HUES64 (cell line): Measurements from ENCODE around the gene GSK3B. TPM values are rescaled to one million over a fixed set of nuclear protein-coding genes. Genes with fewer than 3 reads are reported as not detected.

Source experiments
- H3K27ac ChIP-seq: 2 replicates; pipeline ENCODE4 v1.7.0; 2013; ENCODE audit warnings: low read depth, low read length, inconsistent platforms
- H3K27me3 ChIP-seq: 2 replicates; pipeline ENCODE4 v1.6.1; 2013; ENCODE audit warnings: mild to moderate bottlenecking, low read length; ENCODE audit not compliant: insufficient read depth
- H3K36me3 ChIP-seq: 2 replicates; pipeline ENCODE4 v1.6.1; 2013; ENCODE audit warnings: mild to moderate bottlenecking, low read length; ENCODE audit not compliant: insufficient read depth
- H3K4me1 ChIP-seq: 2 replicates; pipeline ENCODE4 v1.6.1; 2013; ENCODE audit warnings: mild to moderate bottlenecking, low read length, moderate library complexity; ENCODE audit not compliant: insufficient read depth
- H3K4me3 ChIP-seq: 2 replicates; pipeline ENCODE4 v1.5.1; 2013; ENCODE audit warnings: mild to moderate bottlenecking, low read length, moderate library complexity
- H3K9ac ChIP-seq: 2 replicates; pipeline ENCODE4 v1.6.1; 2013; ENCODE audit warnings: mild to moderate bottlenecking, low read depth, low read length
- H3K9me3 ChIP-seq: 2 replicates; pipeline ENCODE4 v1.6.1; 2013; ENCODE audit warnings: low read depth, low read length; ENCODE audit not compliant: insufficient read depth
- WGBS: fragments of 150-250, 120-280 bp; methylation state at CpG from one replicate; pipeline ENCODE4 v1.1.7; 2013; ENCODE audit warnings: missing lambda C conversion rate; 5-methylcytosine and 5-hydroxymethylcytosine counted together
- polyA plus RNA-seq, 2 experiments: library from polyadenylated mRNA; stranded (reverse); fragments of 50-300 nt; gene quantifications; one replicate each; pipeline ENCODE4 v1.2.3, GENCODE V29; 2013

Gene GSK3B
- 39.3 TPM for polyA plus RNA-seq (2013, experiment 1 of 2)
- polyA plus RNA-seq (2013, experiment 2 of 2): 38.3 TPM

- peaks cover 19% of the 10 kb centered on the region for H3K4me1 ChIP-seq
- H3K27ac ChIP-seq: peak within 1 kb of the TSS; percentile 100
- H3K27me3 ChIP-seq: no peaks in the 10 kb centered on the region
- H3K4me3 ChIP-seq: peak within 1 kb of the TSS; percentile 95
- peaks cover 10% of the 10 kb centered on the region for H3K36me3 ChIP-seq
- no peaks in the 10 kb centered on the region for H3K9me3 ChIP-seq
- WGBS: under 1% methylated on average over 94 of the region's 94 CpGs
- peak within 1 kb of the TSS; percentile 99 for H3K9ac ChIP-seq
Measured at GRCh38 chr3:120093911-120094775, at the start of gene GSK3B. GSK3B (minus strand) TSS chr3:120094447; CDS start chr3:120093434, 1,013 bp downstream.

GRCh38 chr3:120143676-120144075 lies 49.4 kb upstream of the GSK3B start:
- H3K27me3 ChIP-seq: no peaks in the 10 kb centered on the region
- no peaks in the 10 kb centered on the region for H3K36me3 ChIP-seq
- 94% methylated on average over 2 of the region's 2 CpGs for WGBS
- no peak overlapping the region for H3K4me3 ChIP-seq
- no peaks in the 10 kb centered on the region; the same call in 1 of the 2 replicates for H3K9me3 ChIP-seq
- peaks cover 10% of the 10 kb centered on the region for H3K4me1 ChIP-seq
- H3K9ac ChIP-seq: no peak overlapping the region
- no peak overlapping the region for H3K27ac ChIP-seq

- Histone ChIP-seq H3K27me3 (no peaks in the 10 kb centered on the region), H3K4me3 (no peak overlapping the region), H3K9me3 (no peaks in the 10 kb centered on the region; the same call in 1 of the 2 replicates), H3K36me3 (no peaks in the 10 kb centered on the region), H3K27ac (no peak overlapping the region), H3K4me1 (peaks cover under 1% of the 10 kb centered on the region; the same call in 1 of the 2 replicates), H3K9ac (no peak overlapping the region)
- 94% methylated on average over 4 of the region's 4 CpGs for WGBS
Measured at GRCh38 chr3:120142236-120142635, 48.0 kb upstream of the GSK3B start.

DNA sequence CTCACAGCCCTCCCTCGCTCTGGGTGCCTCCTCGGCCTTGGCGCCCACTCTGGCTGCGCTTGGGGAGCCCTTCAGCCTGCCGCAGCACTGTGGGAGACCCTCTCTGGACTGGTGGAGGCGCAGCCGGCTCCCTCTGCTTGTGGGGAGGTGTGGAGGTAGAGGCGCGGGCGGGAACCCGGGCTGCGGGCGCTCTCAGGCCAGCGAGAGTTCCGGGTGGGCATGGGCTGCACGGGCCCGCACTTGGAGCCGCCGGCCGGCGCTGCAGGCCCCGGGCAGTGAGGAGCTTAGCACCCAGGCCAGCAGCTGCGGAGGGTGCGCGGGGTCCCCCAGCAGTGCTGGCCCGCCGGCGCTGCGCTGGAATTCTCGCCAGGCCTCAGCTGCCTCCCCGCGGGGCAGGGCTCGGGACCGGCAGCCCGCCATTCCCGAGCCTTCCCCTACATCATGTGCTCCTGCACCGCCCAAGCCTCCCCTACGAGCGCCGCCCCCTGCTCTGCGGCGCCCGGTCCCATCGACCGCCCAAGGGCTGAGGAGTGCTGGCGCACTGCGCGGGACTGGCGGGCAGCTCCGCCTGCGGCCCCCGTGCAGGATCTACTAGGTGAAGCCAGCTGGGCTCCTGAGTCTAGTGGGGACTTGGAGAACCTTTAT lies 46.0 kb upstream of the GSK3B start:
- Histone ChIP-seq H3K9me3 (no peaks in the 10 kb centered on the region; the same call in 1 of the 2 replicates), H3K27ac (no peak overlapping the region), H3K36me3 (no peaks in the 10 kb centered on the region), H3K4me3 (no peak overlapping the region), H3K27me3 (no peaks in the 10 kb centered on the region), H3K9ac (no peak overlapping the region), H3K4me1 (no peaks in the 10 kb centered on the region)
- WGBS: 96% methylated on average over 52 of the region's 52 CpGs

GRCh38 chr3:120139140-120139539 lies 44.9 kb upstream of the GSK3B start:
- no peaks in the 10 kb centered on the region for H3K36me3 ChIP-seq
- no peaks in the 10 kb centered on the region; the same call in 1 of the 2 replicates for H3K9me3 ChIP-seq
- no peak overlapping the region for H3K9ac ChIP-seq
- WGBS: 97% methylated on average over 4 of the region's 4 CpGs
- H3K4me3 ChIP-seq: no peak overlapping the region
- H3K4me1 ChIP-seq: no peaks in the 10 kb centered on the region
- no peaks in the 10 kb centered on the region for H3K27me3 ChIP-seq
- H3K27ac ChIP-seq: no peak overlapping the region

DNA sequence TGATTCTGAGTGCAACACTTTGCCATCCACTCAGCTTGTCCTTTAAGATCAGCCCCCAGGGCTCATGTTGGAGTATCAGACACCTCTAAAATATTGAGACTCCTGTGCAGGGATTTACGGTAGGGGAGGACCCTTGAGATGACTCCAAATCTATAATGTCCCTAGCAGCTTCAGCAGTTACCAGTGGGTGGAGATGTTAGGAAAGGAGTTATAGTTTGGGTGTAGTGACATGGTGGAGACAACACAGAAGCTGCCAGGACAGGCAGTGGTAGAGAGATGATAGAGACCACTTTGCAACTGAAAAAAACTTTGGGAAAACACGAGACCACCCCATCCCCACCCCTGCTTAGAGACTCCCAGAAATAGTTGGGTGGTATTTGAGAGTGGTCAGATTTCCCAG lies 43.3 kb upstream of the GSK3B start:
- Histone ChIP-seq H3K36me3 (no peaks in the 10 kb centered on the region), H3K27ac (no peak overlapping the region), H3K27me3 (no peaks in the 10 kb centered on the region), H3K9ac (no peak overlapping the region), H3K4me3 (no peak overlapping the region), H3K4me1 (no peaks in the 10 kb centered on the region), H3K9me3 (no peaks in the 10 kb centered on the region; the same call in 1 of the 2 replicates)
- WGBS: 100% methylated on average over 1 of the region's 2 CpGs

DNA sequence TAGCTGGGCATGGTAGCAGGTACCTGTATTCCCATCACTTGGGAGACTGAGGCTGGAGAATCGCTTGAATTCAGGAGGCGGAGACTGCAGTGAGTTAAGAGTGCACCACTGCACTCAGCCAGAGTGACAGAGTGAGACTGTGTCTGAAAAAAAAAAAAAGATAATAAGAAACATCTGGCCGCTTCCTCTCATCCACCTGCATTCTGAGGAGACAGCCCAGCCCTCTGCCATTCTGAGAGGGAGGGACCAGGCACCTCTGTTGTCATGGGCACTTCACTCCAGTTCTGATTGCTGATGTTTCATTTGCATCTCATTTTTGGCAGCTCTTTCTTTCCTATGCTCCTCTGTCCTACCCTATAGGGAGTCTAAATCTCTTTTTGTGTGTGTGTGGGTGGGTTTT lies 36.4 kb upstream of the GSK3B start:
- no peaks in the 10 kb centered on the region for H3K9me3 ChIP-seq
- no peak overlapping the region for H3K27ac ChIP-seq
- no peak overlapping the region for H3K9ac ChIP-seq
- no peaks in the 10 kb centered on the region for H3K36me3 ChIP-seq
- no peak overlapping the region for H3K4me3 ChIP-seq
- WGBS: 91% methylated on average over 3 of the region's 3 CpGs
- H3K4me1 ChIP-seq: no peaks in the 10 kb centered on the region
- H3K27me3 ChIP-seq: no peaks in the 10 kb centered on the region

DNA sequence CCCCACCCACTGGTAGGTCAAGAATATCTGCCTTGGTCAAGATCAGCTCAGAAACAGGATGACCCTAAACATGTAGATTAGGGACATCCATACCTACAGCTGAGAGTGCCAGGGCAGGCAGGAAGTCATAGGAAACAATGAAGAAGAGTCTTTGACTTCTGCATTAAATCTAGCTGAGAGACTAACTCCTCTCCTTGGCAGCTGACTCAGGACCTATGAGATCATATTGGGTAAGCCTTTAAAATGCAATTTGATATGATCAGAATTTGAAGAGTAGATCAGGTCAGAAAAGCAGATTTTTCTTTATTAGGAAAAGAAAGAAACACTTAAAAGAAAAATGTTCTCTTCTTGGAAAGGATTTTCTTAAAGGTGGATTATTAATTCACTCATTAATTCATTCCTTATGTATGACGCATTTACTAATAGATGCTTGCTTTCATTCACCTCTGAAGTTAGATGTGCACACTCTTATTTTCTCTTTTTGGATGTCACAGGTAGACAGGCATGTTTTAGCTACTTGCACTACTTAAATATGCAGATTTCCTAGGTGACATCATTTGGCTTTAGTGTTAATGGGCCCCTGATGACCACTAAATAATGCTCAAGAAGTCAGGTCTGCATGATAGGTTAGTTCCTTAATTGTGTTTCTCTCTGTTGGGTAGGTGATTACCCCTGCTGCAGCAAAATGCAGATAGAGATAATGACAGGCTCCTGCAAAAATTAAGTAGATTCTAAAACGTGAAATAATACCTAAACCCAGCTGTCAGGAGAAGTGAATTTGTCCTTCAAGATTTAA lies 35.7 kb upstream of the GSK3B start:
- H3K9ac ChIP-seq: no peak overlapping the region
- no peaks in the 10 kb centered on the region for H3K27me3 ChIP-seq
- no peak overlapping the region for H3K27ac ChIP-seq
- 90% methylated on average over 2 of the region's 2 CpGs for WGBS
- H3K4me3 ChIP-seq: no peak overlapping the region
- no peaks in the 10 kb centered on the region for H3K36me3 ChIP-seq
- no peaks in the 10 kb centered on the region for H3K4me1 ChIP-seq
- no peaks in the 10 kb centered on the region for H3K9me3 ChIP-seq

GRCh38 chr3:120129051-120129450 lies 34.8 kb upstream of the GSK3B start:
- H3K4me1 ChIP-seq: no peaks in the 10 kb centered on the region
- no peak overlapping the region for H3K9ac ChIP-seq
- no peak overlapping the region for H3K27ac ChIP-seq
- no peak overlapping the region for H3K4me3 ChIP-seq
- no peaks in the 10 kb centered on the region for H3K9me3 ChIP-seq
- no peaks in the 10 kb centered on the region for H3K36me3 ChIP-seq
- WGBS: 97% methylated on average over 1 of the region's 1 CpG
- no peaks in the 10 kb centered on the region for H3K27me3 ChIP-seq

DNA sequence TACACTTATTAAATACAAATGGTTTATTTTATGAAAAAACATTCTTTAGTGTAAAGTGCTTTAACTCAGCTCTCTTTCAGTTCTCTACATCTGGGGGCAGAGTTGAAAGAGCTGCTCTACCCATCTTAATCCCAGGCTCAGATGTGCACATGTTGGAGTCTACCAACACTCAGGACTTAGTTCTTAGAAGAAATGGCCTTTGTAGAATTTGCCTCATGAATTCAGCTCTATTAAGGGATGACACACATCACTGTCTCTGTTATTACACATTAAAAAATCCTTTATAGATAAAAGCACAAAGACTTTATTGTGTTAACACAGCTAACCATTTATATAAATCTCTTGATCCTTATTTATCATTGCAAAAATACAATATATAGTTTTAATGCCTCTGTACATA lies 31.7 kb upstream of the GSK3B start:
- Histone ChIP-seq H3K9me3 (no peaks in the 10 kb centered on the region), H3K9ac (no peak overlapping the region), H3K4me3 (no peak overlapping the region), H3K27ac (no peak overlapping the region), H3K27me3 (no peaks in the 10 kb centered on the region), H3K36me3 (no peaks in the 10 kb centered on the region), H3K4me1 (no peaks in the 10 kb centered on the region)
